Effector CD8-positive, alpha-beta T cell (primary cell): ENCODE results near the gene NOC2L.
"Not testable (repeated sequence)": the region's sequence is repeated elsewhere in the genome, so short reads cannot be mapped to it uniquely, and the experiment has no call there.

Experiments
- DNase-seq: peaks from one replicate; lab custom pipeline; 2025; lab: John Stamatoyannopoulos, UW

The NOC2L gene

DNA sequence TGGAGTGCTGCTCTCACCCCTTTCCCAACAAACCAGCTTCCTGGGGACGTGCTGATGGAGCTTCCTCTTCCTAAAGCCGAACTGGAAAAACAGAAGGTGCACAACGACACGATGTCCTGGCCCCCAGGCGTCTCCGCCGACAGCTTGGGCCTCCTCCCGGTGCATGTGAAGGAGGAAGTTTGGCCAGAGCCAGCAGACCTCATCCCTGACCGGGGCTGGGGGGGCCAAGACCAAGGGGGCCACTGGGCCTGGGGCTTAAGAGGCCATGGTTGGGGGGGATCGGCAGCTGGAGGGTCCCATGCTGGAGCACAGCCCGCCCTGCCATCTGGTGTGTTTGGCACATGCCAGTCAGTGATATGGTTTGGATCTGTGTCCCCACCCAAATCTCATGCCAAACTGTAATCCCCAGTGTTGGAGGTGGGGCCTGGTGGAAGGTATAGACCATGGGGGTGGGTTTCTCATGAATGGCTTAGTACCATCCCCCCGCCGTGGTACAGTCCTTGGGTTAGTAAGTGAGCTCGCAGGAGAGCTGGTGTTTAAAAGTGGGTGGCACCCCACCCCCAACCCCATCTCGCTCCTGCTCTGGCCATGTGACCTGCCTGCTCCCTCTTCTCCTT is 34.4 kb upstream of the NOC2L start:
- no peak for DNase-seq

DNA sequence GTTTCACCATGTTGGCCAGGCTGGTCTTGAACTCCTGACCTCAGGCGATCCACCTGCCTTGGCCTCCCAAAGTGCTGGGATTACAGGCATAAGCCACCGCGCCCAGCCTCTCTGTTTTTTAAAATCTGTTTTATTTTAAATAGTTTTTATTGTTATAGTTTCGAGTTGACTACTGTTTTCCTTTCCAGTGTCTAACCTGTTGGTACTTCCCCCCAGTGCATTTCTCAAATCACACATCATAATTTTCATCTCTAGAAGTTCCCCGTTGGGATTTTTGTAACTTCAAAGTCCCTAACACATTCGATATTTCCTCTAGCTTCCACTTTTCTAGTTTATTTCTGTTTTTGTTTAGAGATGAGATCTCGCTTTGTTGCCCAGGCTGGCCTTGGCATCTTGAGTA is 33.3 kb upstream of the NOC2L start:
- DNase-seq, result no peak

DNA sequence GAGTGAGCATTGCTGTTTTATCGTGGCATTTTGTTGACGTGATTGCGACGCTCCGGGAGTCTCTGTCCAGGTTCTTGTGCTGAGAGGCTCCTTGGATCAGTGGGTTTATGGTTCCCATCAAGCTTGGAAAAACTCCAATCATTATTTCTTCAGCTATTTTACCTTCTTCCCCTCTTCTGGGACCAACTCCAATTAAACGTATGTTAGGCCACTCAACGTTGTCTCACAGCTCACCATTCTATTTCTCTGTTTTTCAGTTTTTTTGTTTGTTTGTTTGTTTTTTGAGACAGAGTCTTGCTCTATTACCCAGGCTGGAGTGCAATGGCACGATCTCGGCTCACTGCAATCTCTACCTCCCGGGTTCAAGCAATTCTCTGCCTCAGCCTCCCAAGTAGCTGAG is 32.8 kb upstream of the NOC2L start:
- no peak for DNase-seq

DNA sequence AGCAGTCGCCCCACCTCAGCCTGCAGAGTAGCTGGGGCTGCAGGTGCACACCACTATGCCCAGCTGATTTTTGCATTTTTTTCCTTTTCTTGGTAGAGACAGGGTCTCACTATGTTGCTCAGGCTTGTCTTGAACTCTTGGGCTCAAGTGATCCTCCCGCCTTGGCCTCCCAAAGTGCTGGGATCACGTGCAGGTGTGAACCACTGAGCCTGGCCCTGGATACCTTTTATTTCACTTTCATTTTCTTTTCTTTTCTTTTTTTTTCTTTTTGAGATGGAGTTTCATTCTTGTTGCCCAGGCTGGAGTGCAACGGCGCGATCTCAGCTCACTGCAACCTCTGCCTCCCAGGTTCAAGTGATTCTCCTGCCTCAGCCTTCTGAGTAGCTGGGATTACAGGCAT is 32.2 kb upstream of the NOC2L start:
- not testable (repeated sequence) for DNase-seq

DNA sequence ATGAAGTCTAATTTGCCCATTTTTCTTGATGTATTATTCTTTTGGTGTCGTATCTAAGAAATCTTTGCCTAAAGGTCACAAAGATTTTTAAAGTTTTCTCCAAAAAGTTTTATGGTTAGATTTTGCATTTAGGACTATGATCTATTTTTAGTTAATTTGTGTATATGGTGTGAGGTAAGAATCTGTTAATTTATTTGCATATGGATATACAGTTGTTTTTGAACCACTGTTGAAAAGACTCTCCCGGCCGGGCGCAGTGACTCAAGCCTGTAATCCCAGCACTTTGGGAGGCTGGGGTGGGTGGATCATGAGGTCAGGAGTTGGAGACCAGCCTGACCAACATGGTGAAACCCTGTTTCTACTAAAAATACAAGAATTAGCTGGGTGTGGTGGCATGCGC is 29.0 kb upstream of the NOC2L start:
- DNase-seq, result not testable (repeated sequence)

DNA sequence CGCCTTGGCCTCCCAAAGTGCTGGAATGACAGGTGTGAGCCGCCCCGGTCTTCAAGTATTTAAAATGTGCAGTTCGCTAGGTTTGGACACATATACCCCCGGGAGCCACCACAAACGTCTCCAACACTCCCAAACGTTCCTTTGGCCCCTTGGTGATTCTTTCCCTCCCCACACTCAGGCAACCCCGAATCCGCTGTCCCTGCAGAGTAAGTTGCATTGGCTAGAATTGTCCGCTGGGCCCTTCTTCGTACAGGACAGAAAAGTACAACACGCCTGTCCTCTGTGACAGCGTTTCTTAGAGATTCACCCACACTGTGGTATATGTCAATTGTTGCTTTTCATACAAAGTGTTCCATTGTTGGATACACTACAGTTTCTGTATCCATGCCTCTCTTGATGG is 26.1 kb upstream of the NOC2L start:
- DNase-seq, result no peak

DNA sequence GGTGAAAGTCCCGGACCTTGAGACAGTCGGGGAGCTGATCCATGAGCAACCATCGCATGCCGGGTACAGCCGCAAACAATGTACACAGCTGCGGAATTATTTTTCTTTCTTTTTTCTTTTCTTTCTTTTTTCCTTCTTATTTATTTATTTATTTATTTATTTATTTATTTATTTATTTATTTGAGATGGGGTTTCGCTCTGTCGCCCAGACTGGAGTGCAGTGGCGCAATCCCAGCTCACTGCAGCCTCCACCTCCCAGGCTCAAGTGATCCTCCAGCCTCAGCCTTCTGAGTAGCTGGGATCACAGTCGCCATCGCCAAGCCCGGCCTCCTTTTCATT is 25.4 kb upstream of the NOC2L start:
- no peak for DNase-seq

DNA sequence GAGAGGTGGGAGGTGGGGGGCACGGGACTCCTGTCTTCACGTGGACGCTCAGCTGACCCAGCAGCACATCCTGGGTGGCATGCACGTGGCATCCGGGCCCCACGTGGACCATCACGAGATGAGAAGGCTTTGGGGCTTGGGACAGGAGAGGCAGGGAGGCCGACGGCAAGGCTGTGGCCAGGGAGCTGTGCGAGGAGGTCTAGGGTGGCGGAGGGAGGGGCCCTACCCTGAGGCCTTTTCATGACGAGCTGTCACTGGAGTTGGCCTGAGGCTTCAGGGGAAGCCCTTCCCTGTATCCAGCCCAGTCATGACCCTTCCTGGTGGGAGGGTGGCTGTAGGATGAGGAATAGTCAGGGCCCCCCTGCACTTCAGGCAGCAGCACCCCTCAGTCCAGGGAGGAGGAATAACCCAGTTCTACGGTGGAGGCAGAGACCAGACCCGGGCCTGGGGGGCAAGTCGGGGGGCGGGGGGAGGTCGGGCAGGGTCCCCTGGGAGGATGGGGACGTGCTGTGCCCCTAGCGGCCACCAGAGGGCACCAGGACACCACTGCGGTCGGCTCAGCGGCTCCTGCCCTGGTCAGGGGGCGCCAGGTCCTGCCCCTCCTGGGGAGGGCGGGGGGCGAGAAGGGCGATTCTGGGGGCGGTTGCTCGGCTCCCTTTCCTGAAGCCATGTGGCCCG is 24.9 kb upstream of the NOC2L start:
- DNase-seq, result peak; percentile 52

DNA sequence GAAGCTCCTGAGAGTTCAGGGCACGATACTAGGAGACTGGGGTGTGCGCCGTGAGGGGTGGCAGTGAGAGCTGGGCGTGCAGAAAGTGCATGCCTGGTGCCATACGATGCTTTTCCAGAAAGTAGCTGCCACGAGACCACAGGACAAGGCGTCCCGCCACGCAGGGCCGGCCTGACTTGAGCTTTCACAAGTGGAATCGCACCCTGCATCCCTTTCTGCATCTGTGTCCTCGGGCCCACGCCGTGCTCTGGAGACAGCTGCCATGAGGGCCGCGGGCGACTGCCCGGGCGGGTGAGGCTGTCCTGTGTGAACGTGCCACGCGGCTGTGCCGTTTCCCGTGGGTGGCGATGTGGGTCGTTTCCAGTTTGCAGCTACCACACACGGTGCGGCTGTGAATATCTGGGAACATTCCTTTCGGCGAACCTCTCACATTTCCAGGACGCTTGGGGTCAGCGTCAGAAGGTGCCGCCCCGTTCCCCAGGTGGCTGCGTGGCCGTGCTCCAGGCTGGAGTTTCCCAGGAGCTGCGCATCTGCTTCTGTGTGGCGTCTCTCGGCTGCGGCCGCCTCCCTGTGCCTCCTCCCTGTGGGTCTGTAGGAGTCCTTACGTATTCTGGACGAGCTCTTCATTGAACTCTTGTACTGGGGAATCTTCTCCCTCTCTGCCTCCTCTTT is 23.8 kb upstream of the NOC2L start:
- DNase-seq, result no peak

DNA sequence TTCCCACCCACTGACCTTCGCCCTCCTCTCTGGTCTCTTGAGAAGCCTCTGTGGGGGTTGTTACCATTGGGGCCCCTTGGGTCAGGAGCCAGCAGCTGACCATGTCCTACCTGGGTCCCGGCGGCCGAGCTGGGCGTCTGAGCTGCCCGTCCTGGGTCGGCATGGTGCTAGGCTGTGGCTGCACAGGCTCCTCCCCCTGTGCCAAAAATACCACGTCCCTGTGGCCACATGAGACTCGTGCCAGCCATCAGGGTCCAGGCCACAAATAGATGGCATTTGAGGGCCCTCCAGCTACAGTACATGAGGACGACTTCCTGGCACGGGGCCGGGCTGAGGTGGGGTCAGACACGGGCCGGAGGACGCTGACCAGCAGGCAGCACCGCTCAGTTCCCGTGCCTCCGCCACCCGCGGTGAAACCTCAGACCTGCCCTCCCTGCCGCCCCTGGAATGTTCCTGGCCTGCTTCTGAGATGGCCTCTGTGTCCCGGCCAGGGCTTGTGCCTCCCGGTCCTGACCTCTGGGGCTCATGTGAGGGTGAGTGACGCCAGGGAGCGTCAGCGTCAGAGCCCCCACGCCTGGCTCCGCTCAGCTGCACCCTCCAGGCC is 23.0 kb upstream of the NOC2L start, which contains the start of gene PERM1:
Gene PERM1, minus strand, starts transcription at position 139 of the 604 bp plus-strand sequence. CDS start 1,064 bp downstream, outside the sequence.
- no peak for DNase-seq

DNA sequence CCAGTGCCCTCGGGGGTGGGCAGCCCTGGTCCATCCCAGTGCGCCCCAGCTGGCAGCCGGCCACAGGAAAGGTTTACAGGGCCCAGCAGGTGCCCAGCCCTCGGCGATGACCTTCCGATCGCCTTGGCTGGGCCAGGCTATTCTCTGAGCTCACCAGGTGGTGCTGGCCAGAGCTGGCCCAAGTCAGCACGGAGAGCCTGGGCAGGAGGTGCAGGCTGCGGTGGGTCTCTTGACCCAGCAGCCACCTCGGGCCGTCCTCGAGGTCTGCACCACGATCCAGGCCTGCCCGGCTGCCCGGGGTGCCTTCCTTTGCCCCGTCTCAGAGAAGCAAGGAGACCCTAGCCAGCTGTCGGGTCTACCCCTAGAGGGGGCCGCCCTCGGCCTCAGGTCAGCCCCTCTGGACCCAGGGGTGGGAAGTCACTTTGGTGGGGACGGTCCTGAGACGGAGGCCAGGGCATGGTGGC is 22.5 kb upstream of the NOC2L start:
- no peak for DNase-seq

DNA sequence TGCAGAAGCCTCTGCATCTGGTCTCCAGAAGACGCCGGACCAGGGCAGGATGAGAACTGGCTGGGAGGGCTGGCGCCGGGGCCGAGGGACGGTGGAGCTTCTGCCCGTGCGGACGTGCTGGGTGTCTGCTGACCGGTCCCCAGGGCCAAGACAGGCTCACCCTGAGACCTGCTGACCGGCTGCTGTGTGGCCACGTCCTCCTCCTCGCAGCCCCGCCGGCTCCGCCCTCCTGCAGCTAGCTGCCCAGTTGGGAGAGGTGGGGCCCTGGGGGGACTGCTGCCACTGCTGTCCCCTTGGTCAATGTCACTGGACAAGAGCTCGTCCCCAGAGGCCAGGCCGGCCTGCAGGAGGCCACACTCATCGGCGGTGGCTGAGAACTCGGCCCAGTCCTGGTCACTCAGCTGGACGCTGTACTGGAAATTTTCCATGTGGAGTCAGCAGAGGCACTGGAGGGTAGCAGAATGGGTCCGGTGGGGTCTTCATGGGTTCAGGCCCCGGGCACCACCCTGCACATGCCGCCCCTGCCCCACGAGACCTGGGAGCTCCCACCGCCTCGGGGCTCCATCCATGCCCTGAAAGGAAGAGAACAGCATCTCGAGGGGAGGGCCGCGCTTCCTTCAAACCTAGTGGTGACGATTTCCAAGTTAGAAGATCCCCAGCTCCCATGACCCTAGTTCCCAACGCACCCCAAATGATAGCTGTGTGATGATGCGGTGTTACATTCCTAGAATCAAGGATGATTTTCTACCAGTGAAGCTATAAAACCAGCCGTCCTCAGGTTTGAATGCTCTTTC is 21.7 kb upstream of the NOC2L start:
- DNase-seq, result no peak

DNA sequence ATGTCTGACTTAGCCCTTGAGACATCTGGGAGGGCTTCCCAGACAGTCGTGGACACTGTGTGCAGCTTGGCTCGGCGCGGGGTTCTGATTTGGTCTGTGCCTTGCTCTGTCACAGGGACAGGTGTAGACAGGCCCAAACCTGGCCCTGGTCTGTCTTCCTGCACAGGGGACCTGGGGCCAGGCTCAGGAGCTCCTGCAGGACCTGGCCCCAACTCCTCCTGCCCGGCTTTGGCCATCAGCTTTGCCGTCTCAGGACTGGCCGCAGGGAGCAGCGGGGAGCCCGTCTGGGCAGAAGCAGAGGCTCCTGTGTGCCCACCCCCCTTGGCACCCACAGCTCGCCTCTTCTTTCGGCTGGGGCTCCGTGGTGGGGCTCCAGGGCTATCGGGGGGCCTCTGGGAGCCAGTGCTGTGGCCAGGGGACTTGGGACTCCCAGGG is 21.1 kb upstream of the NOC2L start:
- DNase-seq, result no peak

DNA sequence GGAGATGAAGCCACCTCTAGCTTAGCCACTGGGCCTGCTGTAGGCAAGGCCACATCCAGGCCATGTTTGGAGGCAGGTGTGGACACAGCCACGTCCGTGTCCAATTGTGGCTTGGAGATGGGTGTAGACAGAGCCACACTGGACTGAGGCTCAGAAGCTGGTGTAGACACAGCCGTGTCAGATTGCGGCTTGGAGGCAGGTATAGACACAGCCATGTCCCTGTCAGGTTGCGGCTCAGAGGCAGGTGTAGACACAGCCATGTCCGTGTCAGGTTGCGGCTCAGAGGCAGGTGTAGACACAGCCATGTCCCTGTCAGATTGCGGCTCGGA is 20.7 kb upstream of the NOC2L start:
- no peak for DNase-seq

DNA sequence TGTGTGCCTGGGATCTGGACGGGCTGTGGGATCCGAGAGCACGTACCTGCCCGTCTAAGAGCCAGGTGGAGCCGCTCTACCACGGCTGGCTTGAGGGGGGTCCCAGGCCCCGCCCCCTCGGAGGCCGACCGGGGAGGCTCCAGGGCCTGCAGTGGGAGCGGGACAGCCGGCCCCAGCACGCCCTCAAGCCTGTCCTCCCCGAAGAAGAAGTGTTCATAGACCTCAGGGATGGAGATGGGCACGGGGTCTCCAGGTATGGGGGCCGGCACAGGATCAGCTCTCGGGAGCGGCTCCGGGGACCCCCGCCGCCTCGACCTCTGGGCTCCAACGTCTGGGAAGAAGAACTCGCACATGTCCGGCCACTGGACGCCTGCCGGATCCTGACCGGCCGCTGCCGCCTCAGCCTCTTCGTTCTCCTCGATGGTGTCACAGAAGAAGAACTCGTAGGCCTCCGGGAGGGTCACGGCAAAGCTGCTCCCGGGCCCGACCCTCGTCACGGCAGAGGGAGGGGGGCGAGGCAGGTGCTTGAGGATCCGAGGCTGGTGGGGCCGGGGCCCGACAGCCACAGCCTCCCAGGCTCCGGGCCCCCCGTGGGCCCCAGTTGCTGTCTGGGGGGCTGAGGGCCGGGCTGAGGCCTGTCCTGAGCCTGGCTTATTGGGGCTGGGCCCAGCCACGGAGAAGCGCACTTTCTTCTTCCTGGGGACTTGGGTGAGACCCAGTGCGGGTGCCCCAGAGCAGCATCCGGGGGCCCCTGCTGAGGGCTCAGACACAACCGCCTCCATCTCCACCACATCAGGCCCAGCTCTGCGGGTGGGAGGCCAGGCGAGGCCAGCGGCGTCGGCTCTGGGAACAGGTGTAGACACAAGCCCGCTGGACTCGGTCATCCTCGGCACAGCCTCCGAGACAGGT is 20.0 kb upstream of the NOC2L start:
- DNase-seq, result no peak

DNA sequence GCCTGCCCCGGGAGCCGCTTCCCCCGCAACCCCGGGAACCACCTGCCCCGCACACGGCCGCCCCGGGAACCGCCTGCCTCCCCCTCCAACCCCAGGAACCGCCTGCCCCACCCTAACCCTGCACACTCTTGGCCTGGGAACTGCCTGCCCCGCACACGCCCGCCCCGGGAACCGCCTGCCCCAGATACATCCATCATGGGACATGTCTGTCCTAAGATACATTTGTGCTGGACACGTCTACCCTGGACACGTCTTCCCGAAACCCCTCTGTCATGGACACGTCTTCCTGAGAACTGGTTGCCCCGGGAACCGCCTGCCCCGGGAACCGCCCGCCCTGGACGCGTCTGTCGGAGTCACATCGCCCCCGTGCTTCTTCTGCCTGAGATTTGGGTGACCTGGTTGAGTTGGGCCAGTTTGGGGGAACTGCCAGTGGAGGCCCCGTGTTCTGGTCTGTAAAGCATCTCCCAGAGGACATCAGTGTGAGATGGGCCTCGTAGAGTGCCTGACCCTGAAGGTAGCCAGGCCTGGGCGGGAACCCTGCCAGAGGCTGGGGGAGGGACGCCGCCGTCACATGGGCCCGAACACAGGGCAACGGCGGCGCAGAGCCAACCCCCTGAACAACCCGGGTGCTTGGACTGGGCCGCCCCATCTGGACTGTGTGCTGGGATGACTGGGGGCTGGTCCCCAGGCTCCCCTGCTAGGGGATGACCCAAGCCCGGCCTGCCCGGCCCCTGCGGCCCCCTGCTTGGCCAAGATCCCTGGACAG is 19.2 kb upstream of the NOC2L start:
- DNase-seq, result no peak

DNA sequence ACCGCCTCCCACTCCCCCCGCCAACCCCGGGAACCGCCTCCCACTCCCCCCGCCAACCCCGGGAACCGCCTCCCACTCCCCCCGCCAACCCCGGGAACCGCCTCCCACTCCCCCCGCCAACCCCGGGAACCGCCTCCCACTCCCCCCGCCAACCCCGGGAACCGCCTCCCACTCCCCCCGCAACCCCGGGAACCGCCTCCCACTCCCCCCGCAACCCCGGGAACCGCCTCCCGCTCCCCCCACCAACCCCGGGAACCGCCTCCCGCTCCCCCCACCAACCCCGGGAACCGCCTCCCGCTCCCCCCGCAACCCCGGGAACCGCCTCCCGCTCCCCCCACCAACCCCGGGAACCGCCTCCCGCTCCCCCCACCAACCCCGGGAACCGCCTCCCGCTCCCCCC is 17.7 kb upstream of the NOC2L start:
- DNase-seq, result not testable (repeated sequence)

DNA sequence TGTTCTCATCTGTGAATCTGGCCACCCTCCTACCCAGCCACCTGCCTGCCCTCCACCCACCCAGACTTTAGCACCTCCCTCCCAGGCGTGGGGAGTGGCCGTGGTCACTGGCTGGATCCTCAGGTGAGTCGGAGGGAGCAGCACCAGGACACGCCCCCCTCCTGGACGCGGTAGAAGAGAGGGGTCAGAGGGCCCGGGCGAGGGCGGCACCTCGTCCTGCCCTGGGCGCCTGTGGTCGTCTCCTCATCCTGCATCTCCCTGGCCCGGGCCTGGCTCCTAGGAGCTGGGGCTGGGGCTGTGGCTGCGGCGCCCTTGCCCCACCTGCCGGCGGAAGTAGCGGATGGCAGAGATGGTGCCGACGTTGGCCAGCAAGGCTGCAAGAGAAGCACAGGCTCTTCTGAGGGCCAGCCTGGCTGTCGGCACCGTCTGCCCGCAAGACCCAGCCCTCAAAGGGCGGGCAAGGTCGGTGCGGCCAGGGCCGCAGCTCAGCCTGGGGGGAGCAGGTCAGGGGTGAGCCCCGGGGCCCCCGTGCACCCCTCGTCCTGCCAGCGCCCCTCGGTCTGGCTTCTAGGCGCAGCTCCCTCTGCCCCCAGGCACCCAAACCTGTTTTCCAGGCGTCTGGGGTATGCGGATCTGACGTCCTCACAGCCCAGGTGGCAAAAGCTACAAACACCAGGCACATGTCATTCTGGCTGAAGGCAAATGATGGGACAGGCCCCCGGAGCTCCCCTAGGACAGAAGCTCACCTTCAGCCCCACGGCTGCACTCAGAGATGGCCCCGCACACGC is 17.0 kb upstream of the NOC2L start:
- DNase-seq, result peak; percentile 37

DNA sequence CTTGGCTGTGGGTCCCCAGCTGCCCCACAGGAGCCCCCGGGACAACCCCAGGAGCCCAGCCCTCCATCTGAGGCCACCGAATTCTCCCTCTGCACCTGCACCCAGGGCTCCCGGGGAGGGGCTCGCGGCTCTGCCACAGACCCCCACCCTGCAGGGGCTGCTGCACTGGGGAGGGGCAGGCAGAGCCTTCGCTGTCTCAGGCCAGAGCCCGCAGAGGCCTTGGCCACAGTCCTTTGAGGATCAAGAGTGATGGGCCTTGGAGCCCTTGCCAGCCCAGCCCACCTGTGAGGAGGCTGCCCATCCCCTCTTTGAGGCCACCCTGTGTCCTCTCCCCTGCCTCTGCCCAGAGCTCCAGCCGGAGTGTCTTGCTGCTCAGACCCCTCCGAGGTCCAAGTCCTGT is 16.3 kb upstream of the NOC2L start:
- no peak for DNase-seq
